Fibroblast of mammary gland (primary cell): ENCODE measurements around the gene KCP.
"Not testable (repeated sequence)": the region's sequence is repeated elsewhere in the genome, so short reads cannot be mapped to it uniquely, and the experiment has no call there.

Source experiments
- DNase-seq: peaks from one replicate; pipeline ENCODE4 v3.0.0-alpha.2; 2010; ENCODE audit warnings: low read depth
- H3K4me3 ChIP-seq: 2 replicates; pipeline ENCODE4 v1.5.1; 2011; ENCODE audit warnings: low read depth, mild to moderate bottlenecking, low read length, moderate library complexity; ENCODE audit not compliant: control insufficient read depth
- CTCF ChIP-seq: conservative IDR thresholded peaks from 2 replicates; pipeline ENCODE4 v1.5.1; 2011; ENCODE audit warnings: low read depth, low read length, inconsistent platforms; ENCODE audit not compliant: control insufficient read depth, insufficient read depth

KCP gene

GRCh38 chr7:128948976-128949760 is 38.7 kb upstream of the KCP start:
- TF ChIP-seq CTCF = no peak
- DNase-seq = no peak
- H3K4me3 ChIP-seq = no peak overlapping the region

DNA sequence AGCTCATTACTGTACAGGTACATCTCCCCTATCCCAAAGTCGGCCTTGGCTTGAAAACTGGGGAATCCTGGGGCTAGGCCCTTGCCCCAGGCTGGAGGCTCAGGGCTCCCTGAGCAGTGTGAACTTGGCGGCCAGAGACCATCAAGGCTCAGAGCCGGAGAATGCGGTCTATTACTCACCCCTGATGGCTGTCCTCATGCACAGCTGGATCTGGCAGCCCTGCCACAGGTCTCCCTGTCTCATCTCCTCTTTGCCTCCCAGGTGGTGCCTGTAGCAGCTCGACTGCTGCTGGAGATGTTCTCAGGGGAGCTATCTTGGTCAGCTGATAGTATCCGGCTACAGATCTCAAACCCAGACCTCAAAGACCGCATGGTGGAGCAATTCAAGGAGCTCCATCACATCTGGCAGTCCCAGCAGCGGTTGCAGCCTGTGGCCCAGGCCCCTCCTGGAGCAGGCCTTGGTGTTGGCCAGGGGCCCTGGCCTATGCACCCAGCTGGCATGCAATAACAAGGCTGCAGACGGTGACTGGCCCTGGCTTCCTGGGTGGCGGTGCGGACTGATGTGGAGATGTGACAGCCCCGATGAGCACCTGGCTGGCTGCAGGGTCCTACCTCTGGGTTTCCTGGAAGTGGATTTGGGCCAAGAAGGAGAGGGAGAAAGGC is 37.9 kb upstream of the KCP start:
- no peak for TF ChIP-seq CTCF
- DNase-seq = peak; percentile 8
- no peak overlapping the region for H3K4me3 ChIP-seq

- H3K4me3 ChIP-seq = no peak overlapping the region
- TF ChIP-seq CTCF = no peak
- peak; percentile 11 for DNase-seq
These were observed 37.3 kb upstream of the KCP start for GRCh38 chr7:128947854-128948253.

GRCh38 chr7:128946936-128947830 is 36.7 kb upstream of the KCP start:
- no peak overlapping the region for H3K4me3 ChIP-seq
- no peak for DNase-seq
- peak; percentile 9 for TF ChIP-seq CTCF

DNA sequence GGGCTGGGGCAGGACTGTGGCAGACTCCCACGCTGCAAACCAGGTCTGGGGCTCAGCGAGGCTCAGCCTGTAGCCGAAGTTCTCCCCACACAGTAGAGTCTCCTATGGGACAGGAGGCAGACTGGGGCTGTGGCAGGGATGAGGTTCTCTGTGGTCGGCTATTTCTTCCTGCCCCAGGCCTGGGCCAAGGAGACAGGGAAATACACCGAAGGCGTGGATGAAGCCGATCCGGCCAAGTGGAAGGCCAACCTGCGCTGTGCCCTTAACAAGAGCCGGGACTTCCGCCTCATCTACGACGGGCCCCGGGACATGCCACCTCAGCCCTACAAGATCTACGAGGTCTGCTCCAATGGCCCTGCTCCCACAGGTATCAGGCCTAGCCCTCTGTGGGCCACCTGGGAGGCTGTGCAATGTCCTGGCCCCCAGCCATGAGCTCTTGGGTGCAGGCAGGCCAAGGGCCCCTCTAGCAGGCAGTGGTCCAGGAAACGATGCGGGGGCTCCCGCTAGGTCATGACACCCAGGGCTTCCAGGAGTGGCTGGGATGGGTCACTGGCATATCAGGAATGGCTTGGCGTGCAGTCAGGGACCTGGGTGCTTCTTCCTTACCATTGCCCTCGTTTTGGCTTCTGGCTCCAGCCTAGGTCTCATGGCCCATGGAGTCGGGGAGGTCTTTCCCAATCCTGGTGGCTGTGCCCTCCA is 35.3 kb upstream of the KCP start:
- DNase-seq = no peak
- TF ChIP-seq CTCF = no peak
- no peak overlapping the region for H3K4me3 ChIP-seq

DNA sequence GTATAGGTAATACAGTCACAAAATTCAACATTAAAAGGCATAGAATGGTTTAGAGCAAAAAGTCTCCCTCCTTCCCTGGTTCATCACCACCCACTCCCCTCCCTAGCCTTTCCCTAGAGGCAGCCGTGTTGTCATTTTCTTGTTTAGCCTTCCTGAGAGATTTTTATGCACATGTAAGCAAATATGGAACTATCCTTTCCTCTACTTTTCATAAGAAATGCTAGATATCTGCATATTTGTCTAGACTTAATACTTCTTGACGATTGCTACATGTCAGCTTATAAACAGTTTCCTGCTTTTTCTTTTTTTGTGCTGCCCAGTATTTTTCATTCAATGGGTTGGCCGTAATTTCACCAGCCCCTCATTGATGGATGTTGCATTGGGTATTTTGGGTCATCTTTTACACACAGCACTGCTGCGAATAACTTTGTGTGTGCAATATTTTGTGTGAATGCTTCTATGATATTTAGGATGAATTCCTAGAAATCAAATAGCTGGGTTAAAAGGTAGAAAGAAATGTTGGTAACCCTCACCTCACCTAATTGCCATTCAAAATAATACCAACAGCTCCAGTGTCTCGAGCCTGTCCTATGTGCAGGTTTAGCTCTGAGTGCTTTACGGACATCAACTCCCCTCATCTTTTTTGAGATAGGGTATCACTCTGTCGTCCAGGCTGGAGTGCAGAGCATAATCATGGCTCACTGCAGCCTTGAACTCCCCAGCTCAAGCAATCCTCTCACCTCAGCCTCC is 34.2 kb upstream of the KCP start:
- no peak for DNase-seq
- no peak for TF ChIP-seq CTCF
- H3K4me3 ChIP-seq = no peak overlapping the region

GRCh38 chr7:128943251-128943650 is 32.7 kb upstream of the KCP start:
- H3K4me3 ChIP-seq, DNase-seq: not testable (repeated sequence)
